ENCODE results near the gene PPP1R16B. TPM values are rescaled to one million over a fixed set of nuclear protein-coding genes. Genes with fewer than 3 reads are reported as not detected.
A peak's percentile ranks its signal among the peaks of the same experiment; 100 is the strongest.

Gene PPP1R16B
- total and polyA plus RNA-seq, 11 donors = 1.9 to 12.2 (median 6.9) TPM

DNA sequence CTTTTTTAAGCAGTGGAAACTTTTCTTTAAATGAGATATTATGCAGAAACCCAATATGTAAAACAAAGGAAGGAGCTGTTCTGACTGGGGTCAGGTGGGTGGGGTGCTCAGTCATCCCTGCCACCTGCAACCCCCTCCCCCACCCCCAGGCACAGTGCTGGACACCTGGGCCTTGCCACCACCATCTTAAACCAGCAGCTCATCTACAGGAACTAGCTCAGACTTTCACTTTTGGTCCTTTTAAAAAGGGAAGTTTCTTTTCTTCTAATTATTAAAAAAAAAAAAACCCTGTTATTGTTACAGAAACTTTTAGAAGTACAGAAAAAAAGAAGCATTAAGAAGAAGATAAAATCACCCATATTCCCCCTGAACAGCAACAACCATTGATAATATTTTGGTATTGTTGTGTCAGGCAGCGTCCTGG, 37.1 kb downstream of the PPP1R16B start:
- intact Hi-C loops (cut with DNase I) = no loop called here
- WGBS, 4 donors = 50 to 64% (median 53%) methylated on average over 1 of the region's 1 CpG
- H3K4me1 ChIP-seq = peaks cover 0 to 37% (median 0%) of the 10 kb centered on the region in 12 donors
- H3K27me3 ChIP-seq = peaks cover 0 to 6% (median 0%) of the 10 kb centered on the region in 9 donors
- no peaks in the 10 kb centered on the region for H3K9me3 ChIP-seq
- no peak for DNase-seq
- H3K36me3 ChIP-seq = peaks cover 0 to 9% (median 0%) of the 10 kb centered on the region in 9 donors
- ATAC-seq = no peak
- peak overlapping the region in 3 of 12 donors; percentile 18 to 79 (median 21) for H3K27ac ChIP-seq
- TF ChIP-seq, protein P1, sequence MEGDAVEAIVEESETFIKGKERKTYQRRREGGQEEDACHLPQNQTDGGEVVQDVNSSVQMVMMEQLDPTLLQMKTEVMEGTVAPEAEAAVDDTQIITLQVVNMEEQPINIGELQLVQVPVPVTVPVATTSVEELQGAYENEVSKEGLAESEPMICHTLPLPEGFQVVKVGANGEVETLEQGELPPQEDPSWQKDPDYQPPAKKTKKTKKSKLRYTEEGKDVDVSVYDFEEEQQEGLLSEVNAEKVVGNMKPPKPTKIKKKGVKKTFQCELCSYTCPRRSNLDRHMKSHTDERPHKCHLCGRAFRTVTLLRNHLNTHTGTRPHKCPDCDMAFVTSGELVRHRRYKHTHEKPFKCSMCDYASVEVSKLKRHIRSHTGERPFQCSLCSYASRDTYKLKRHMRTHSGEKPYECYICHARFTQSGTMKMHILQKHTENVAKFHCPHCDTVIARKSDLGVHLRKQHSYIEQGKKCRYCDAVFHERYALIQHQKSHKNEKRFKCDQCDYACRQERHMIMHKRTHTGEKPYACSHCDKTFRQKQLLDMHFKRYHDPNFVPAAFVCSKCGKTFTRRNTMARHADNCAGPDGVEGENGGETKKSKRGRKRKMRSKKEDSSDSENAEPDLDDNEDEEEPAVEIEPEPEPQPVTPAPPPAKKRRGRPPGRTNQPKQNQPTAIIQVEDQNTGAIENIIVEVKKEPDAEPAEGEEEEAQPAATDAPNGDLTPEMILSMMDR (IDR thresholded peaks at IDR 0.05) = no peak
- no peak for TF ChIP-seq POLR2A (IDR thresholded peaks at IDR 0.05)
- no peak overlapping the region for H3K4me3 ChIP-seq

DNA sequence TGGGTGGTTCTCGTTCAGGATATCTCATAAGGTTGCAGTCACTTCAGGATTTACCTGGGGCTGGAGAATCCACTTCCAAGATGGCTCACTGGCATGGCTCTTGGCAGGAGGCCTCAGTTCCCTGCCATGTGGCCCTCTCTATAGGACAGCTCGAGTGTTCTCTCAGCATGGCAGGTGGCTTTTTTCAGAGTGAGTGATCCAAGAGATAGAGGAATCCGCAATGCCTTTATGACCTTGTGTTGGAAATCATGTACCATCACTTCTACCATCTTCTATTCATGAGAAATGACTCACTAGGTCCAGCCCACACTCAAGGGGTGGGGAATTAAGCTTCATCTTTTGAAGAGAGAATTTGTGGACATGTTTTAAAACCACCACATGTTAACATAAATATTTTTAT, 37.8 kb downstream of the PPP1R16B start:
- intact Hi-C loops (cut with DNase I) = no loop called here
- H3K4me3 ChIP-seq = no peak overlapping the region
- H3K27me3 ChIP-seq = peaks cover 0 to 6% (median 0%) of the 10 kb centered on the region in 9 donors
- H3K4me1 ChIP-seq = peaks cover 0 to 37% (median 0%) of the 10 kb centered on the region in 12 donors
- no peaks in the 10 kb centered on the region for H3K9me3 ChIP-seq
- H3K36me3 ChIP-seq = peaks cover 0 to under 1% (median 0%) of the 10 kb centered on the region in 9 donors
- TF ChIP-seq POLR2A (IDR thresholded peaks at IDR 0.05) = no peak
- TF ChIP-seq, protein P1 (IDR thresholded peaks at IDR 0.05) = no peak
- DNase-seq = no peak
- no peak for ATAC-seq
- 63 to 71% (median 68%) methylated on average over 3 of the region's 3 CpGs for WGBS, 4 donors
- H3K27ac ChIP-seq = peak overlapping the region in 1 of 12 donors; percentile 79

GRCh38 chr20:38844963-38845362, 39.5 kb downstream of the PPP1R16B start:
- Histone ChIP-seq H3K4me3 (no peak overlapping the region), H3K9me3 (no peaks in the 10 kb centered on the region), H3K4me1 (peaks cover 0 to 34% (median 0%) of the 10 kb centered on the region in 12 donors), H3K27me3 (peaks cover 0 to 4% (median 0%) of the 10 kb centered on the region in 9 donors), H3K27ac (no peak overlapping the region), H3K36me3 (no peaks in the 10 kb centered on the region)
- DNase-seq = no peak
- 73 to 83% (median 81%) methylated on average over 4 of the region's 4 CpGs for WGBS, 4 donors
- no peak for TF ChIP-seq POLR2A (IDR thresholded peaks at IDR 0.05)
- TF ChIP-seq, protein P1 (IDR thresholded peaks at IDR 0.05) = no peak
- intact Hi-C loops (cut with DNase I) = no loop called here
- no peak for ATAC-seq

DNA sequence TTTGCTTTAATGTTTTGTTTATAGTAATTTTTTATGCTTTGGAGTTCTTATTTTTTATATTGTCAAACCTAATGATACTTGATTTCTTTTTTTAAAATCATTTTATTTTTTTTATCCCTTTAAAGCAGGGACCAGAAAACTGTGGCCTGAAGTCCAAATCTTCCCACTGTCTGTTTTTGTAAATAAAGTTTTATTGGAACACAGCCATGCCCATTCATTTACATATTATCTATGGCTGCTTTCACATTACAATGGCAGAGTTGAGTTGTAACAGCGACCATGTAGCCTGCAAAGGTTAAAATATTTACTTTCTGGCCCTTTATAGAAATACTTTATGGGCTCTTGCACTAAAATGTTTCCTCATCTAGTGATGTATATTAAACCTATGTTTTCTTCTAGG, 42.3 kb downstream of the PPP1R16B start:
- peaks cover 0 to 13% (median 0%) of the 10 kb centered on the region in 12 donors for H3K4me1 ChIP-seq
- peaks cover 0 to 2% (median 0%) of the 10 kb centered on the region in 9 donors for H3K27me3 ChIP-seq
- no peaks in the 10 kb centered on the region for H3K9me3 ChIP-seq
- TF ChIP-seq POLR2A (IDR thresholded peaks at IDR 0.05) = no peak
- TF ChIP-seq, protein P1 (IDR thresholded peaks at IDR 0.05) = no peak
- intact Hi-C loops (cut with DNase I) = no loop called here
- WGBS, 4 donors = 68 to 79% (median 71%) methylated on average over 1 of the region's 1 CpG
- no peak overlapping the region for H3K27ac ChIP-seq
- H3K36me3 ChIP-seq = no peaks in the 10 kb centered on the region
- DNase-seq = no peak
- no peak overlapping the region for H3K4me3 ChIP-seq
- no peak for ATAC-seq

Measured in heart left ventricle (tissue), 16 donors.